ENCODE results near the gene TSPAN31.

TSPAN31 gene

GRCh38 chr12:57722716-57723629 lies 21.9 kb upstream of the TSPAN31 start:
- no peak for DNase-seq

GRCh38 chr12:57723630-57723962 lies 21.2 kb upstream of the TSPAN31 start:
- no peak for DNase-seq

GRCh38 chr12:57724003-57724935 lies 20.6 kb upstream of the TSPAN31 start:
- no peak for DNase-seq

- no peak for DNase-seq
Observed at GRCh38 chr12:57724936-57725740, 19.7 kb upstream of the TSPAN31 start.

- DNase-seq, result no peak
Observed at GRCh38 chr12:57725851-57726150, 19.0 kb upstream of the TSPAN31 start.

- DNase-seq, result peak; percentile 37
Observed at GRCh38 chr12:57726151-57726883, 18.5 kb upstream of the TSPAN31 start.

GRCh38 chr12:57726884-57727757 lies 17.7 kb upstream of the TSPAN31 start:
- no peak for DNase-seq

GRCh38 chr12:57727758-57728395 lies 17.0 kb upstream of the TSPAN31 start:
- DNase-seq, result no peak

DNA sequence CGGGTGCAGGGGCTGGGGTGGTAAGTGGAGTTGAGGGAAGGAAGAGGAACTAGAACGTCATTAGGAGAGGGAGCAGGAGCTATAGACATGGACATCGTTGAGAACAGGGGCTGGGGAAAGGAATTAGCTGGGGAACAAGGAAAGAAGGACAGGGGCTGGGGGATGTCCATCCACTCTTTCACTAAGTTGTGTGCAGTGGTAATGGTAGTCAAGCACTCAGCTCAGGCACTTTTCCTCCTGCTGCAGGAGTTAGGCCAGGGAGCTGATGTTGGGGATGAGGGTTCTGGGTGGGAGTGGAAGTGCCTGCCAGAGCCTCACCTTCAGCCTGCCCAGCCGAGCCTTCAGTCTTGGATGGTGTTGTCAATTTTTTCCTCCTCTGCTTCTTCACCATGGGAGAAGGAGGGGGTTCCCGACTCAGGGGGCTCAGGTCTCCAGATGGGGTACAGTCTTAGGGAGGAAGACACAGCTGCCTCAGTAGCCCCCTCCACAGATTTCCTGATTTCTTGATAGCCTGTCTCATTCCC lies 15.5 kb upstream of the TSPAN31 start:
- no peak for DNase-seq

DNA sequence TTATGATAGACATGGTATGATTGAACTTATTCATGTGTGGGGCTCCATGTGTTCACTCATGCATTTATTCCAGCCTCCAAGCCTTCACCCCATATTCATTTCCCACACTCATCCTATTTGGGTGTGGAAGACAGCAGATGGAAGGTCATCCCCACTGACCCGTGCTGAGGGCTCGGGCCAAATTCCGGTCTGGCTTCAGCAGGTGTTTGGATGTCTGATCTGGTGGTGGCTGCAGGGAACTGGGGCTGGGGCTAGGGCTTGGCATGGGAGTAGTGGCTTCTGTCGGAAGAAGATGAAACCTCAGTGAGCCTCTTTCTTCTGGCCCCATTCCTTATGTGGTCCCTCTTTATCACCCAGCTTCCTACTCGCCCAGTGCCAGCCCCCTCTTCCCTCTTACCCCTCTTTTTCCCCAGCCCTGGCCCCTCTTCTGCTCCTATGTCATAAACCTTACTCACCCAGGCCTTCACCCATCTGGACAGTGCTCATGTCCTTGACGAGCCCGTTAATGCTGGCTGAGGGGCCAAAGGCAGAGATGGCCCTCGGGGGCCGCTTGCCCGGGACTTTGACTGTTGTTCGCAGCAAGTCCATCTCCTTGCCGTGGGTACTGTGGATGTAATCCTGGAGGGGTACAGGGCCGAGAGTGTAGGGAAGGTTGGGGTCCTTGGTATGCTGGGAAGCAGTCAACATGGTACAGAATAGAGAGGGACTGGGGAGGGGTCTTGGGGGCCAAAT lies 14.3 kb upstream of the TSPAN31 start:
- no peak for DNase-seq

DNA sequence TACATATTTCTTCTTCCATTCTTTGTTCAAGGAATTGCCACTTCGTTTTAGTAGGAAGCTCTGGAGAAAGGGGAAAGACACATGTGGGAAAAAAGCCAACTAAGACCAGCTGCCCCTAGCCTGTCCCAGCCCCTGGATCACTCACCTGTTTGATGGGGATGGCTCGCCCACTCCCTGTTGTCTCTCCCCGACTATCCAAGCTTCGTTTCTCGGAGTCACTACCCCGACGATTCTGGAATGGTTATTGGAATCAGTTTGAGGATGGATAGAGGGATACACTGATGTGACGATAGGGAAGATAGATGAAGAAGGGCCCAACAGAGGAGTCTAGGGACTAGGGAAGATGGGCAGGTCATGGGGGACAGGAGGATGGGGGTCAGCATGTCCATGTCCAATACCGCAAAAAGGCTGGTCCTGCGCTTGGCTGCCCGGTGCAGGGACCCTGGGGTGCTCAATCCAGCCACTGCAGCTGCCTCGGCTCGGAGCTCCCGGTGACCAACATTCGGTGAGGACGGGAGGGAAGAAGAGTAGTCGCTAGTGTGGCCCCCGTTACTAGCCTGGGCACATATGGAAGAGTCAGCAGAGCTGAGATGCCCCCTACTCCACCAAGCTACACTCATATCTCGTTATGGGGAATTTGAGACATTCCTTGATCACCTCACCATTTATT lies 13.3 kb upstream of the TSPAN31 start:
- no peak for DNase-seq

- DNase-seq, result no peak
Observed at GRCh38 chr12:57732270-57732669, 12.6 kb upstream of the TSPAN31 start.

DNA sequence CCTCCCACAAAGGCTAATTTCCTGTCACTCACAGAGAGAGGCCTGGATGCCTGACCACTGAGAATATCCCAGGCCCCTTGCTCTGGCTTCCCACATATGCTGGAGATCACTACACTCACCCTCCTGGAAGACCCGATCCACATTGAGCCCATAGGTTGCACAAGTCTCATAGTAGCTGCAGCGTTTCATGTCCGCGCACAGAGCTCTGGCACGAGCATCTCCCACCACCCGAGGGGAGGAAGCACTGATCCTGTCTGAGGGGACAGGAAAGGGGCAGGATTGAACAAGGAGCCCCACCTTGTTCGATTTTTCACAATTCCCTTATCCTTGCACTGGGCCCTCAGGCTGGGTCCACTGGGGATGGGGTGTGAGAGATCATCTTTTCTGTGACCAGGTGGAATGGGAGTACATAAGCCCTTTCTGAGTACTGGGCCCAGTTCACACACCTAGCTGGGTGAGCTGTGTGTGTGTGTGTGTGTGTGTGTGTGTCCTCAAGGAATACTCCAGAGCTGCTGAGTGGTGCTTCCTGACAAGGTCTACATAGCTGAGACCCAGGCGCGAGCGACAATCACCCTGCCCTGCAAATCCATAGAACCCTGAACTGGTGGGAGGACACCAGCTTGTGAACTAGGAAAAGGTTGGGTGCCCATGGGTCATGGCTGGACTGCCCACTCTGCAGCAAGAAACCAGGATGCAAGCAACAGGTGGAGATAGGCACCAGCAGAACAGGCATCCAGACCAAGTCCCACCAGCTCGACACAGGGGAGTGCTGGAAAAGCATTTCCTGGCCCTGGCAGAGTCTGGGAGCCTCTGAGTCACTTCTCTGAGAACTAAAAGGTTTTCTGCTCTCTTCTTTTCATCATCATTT lies 11.9 kb upstream of the TSPAN31 start:
- DNase-seq, result no peak

DNA sequence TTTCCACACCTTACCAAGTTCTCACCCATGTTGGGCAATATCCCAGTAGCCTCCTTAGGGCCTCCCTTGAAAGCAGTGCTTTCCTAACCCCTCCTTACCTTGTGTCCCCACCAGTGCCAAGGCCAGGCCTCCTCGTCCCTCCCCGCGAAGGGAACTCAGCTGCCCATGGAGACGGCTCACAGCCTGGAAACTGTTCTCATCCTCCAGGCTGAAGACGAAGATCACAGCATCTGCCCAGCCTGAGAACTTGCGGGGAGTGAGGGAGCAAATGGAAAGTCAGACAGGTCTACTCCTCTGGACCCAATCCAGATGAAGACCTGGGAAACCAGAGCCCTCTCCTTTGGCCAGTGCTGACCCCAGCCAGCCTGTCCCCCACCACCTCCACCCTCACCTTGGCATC lies 10.9 kb upstream of the TSPAN31 start:
- DNase-seq, result no peak

DNA sequence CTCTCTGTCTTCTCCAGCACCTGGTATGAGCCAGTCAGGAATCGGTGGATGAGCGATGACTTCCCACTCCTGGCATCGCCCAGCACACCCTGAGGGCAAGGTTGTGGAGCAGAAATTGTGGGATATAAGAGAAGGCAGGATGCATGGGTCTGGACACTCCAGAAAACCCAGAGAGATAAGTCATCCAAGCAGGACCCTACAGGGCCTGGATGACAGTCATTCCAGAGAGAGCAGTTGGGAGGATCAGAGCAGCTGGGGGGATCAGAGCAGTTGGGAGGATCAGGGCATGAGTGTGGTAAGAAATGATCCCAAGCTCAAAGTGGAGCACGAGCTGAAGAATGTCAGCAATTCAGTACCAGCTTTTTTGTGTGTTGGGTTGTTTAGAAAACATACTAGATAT lies 10.2 kb upstream of the TSPAN31 start:
- DNase-seq, result no peak

- DNase-seq, result no peak
Observed at GRCh38 chr12:57735198-57735855, 9.5 kb upstream of the TSPAN31 start.

- no peak for DNase-seq
Observed at GRCh38 chr12:57735952-57736740, 8.7 kb upstream of the TSPAN31 start.

Measured in kidney glomerular epithelial cell (primary cell).